ENCODE results near the gene BST1.

The BST1 gene

GRCh38 chr4:15729910-15730533 lies 27.2 kb downstream of the BST1 start:
- TF ChIP-seq POLR2AphosphoS5 (IDR thresholded peaks at IDR 0.05; ENCODE audit: low read depth, low read length) = no peak
- TF ChIP-seq TAF1 (IDR thresholded peaks at IDR 0.05; ENCODE audit: borderline replicate concordance, insufficient read depth, low read length) = no peak

- no peak for TF ChIP-seq REST (IDR thresholded peaks at IDR 0.05; ENCODE audit: insufficient read depth in 1 of 2, low read depth in 2 of 2, low read length in 2 of 2)
- TF ChIP-seq POLR2AphosphoS5 (IDR thresholded peaks at IDR 0.05; ENCODE audit: low read depth, low read length) = no peak
- no peak for TF ChIP-seq SIN3A (IDR thresholded peaks at IDR 0.05; ENCODE audit: borderline replicate concordance, insufficient read depth, low read length)
- TF ChIP-seq TAF1 (IDR thresholded peaks at IDR 0.05; ENCODE audit: borderline replicate concordance, insufficient read depth, low read length) = no peak
- TF ChIP-seq FOXP2 (optimal IDR thresholded peaks at IDR 0.05; ENCODE audit: borderline replicate concordance, extremely low read depth, extremely low read length, insufficient read depth) = no peak
Observed at GRCh38 chr4:15735536-15735935, 32.7 kb downstream of the BST1 start.

- TF ChIP-seq POLR2AphosphoS5 (IDR thresholded peaks at IDR 0.05; ENCODE audit: low read depth, low read length) (no peak), TAF1 (IDR thresholded peaks at IDR 0.05; ENCODE audit: borderline replicate concordance, insufficient read depth, low read length) (no peak), REST (IDR thresholded peaks at IDR 0.05; ENCODE audit: insufficient read depth in 1 of 2, low read depth in 2 of 2, low read length in 2 of 2) (no peak), SIN3A (IDR thresholded peaks at IDR 0.05; ENCODE audit: borderline replicate concordance, insufficient read depth, low read length) (no peak), FOXP2 (optimal IDR thresholded peaks at IDR 0.05; ENCODE audit: borderline replicate concordance, extremely low read depth, extremely low read length, insufficient read depth) (no peak)
Observed at GRCh38 chr4:15736514-15737050, 33.7 kb downstream of the BST1 start.

GRCh38 chr4:15737255-15737654 lies 34.4 kb downstream of the BST1 start:
- no peak for TF ChIP-seq SIN3A (IDR thresholded peaks at IDR 0.05; ENCODE audit: borderline replicate concordance, insufficient read depth, low read length)
- TF ChIP-seq POLR2AphosphoS5 (IDR thresholded peaks at IDR 0.05; ENCODE audit: low read depth, low read length) = no peak
- no peak for TF ChIP-seq REST (IDR thresholded peaks at IDR 0.05; ENCODE audit: insufficient read depth in 1 of 2, low read depth in 2 of 2, low read length in 2 of 2)
- no peak for TF ChIP-seq TAF1 (IDR thresholded peaks at IDR 0.05; ENCODE audit: borderline replicate concordance, insufficient read depth, low read length)
- TF ChIP-seq FOXP2 (optimal IDR thresholded peaks at IDR 0.05; ENCODE audit: borderline replicate concordance, extremely low read depth, extremely low read length, insufficient read depth) = no peak

- no peak for TF ChIP-seq FOXP2 (optimal IDR thresholded peaks at IDR 0.05; ENCODE audit: borderline replicate concordance, extremely low read depth, extremely low read length, insufficient read depth)
- no peak for TF ChIP-seq POLR2AphosphoS5 (IDR thresholded peaks at IDR 0.05; ENCODE audit: low read depth, low read length)
- TF ChIP-seq REST (IDR thresholded peaks at IDR 0.05; ENCODE audit: insufficient read depth in 1 of 2, low read depth in 2 of 2, low read length in 2 of 2) = no peak
- no peak for TF ChIP-seq SIN3A (IDR thresholded peaks at IDR 0.05; ENCODE audit: borderline replicate concordance, insufficient read depth, low read length)
- no peak for TF ChIP-seq TAF1 (IDR thresholded peaks at IDR 0.05; ENCODE audit: borderline replicate concordance, insufficient read depth, low read length)
Observed at GRCh38 chr4:15738877-15739276, 36.0 kb downstream of the BST1 start.

Measured in PFSK-1 (cell line).